ENCODE measurements around the gene SORCS2.

DNA sequence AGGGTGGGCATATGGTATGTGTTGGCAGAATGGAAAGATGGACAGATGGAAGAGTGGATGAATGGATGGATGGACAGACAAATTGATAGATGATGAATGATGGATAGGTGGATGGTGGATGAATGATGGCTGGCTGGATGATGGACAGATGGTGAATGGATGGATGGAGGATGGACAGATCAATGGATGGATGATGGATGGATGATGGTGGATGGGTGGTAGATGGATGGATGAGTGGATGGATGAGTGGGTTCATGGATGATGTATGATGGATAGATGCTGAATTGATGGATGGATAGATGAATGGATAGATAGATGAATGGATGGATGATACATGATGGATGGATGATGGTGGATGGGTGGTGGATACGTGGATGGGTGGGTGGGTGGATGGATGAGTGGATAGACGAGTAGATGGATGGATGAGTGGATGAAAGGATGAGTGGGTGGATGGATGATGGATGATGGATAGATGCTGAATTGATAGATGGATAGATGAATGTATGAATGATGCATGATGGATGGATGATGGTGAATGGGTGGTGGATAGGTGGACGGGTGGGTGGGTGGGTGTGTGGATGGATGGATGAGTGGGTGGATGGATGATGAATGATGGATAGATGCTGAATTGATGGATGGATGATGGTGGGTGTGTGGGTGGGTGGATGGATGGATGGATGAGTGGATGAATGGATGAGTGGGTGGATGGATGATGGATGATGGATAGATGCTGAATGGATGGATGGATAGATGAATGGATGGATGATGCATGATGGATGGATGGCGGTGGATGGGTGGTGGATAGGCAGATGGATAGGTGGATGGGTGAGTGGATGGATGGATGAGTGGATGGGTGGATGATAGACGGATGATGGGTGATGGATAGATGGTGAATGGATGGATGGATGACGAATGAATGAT lies 497.7 kb downstream of the SORCS2 start:
- TF ChIP-seq, protein P1, sequence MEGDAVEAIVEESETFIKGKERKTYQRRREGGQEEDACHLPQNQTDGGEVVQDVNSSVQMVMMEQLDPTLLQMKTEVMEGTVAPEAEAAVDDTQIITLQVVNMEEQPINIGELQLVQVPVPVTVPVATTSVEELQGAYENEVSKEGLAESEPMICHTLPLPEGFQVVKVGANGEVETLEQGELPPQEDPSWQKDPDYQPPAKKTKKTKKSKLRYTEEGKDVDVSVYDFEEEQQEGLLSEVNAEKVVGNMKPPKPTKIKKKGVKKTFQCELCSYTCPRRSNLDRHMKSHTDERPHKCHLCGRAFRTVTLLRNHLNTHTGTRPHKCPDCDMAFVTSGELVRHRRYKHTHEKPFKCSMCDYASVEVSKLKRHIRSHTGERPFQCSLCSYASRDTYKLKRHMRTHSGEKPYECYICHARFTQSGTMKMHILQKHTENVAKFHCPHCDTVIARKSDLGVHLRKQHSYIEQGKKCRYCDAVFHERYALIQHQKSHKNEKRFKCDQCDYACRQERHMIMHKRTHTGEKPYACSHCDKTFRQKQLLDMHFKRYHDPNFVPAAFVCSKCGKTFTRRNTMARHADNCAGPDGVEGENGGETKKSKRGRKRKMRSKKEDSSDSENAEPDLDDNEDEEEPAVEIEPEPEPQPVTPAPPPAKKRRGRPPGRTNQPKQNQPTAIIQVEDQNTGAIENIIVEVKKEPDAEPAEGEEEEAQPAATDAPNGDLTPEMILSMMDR (IDR thresholded peaks at IDR 0.05) = no peak
- no peak for TF ChIP-seq POLR2A (IDR thresholded peaks at IDR 0.05)

Measured in breast epithelium (tissue), 3 donors.